Body of pancreas (tissue), 4 donors: ENCODE results near the gene UBL4A. TPM values are rescaled to one million over a fixed set of nuclear protein-coding genes. Genes with fewer than 3 reads are reported as not detected.

Source experiments
- ATAC-seq: fragments of 150-250 bp; one replicate; pipeline ENCODE4 v1.9.1; 2016
- DNase-seq, 4 donors: peaks; one replicate each; pipeline ENCODE4 v3.0.0-alpha.2; 2019
- H3K27ac ChIP-seq, 4 donors: fragments of 200-600 bp; sonication (generic); 1 replicate in 3 of 4; 2 replicates in 1 of 4; pipeline versions ENCODE4 v1.5.1 to v1.6.1; 2016 to 2019; ENCODE audit warnings: mild to moderate bottlenecking in 1 of 4, mixed read lengths in 1 of 4, moderate library complexity in 1 of 4
- H3K27me3 ChIP-seq, 2 donors: fragments of 200-600 bp; sonication (generic); one replicate each; pipeline ENCODE4 v1.6.0; 2016; ENCODE audit warnings: mild to moderate bottlenecking in 1 of 2
- H3K36me3 ChIP-seq, 2 donors: fragments of 200-600 bp; sonication (generic); replicated peaks in 1 of 2; 2 replicates each; pipeline ENCODE4 v1.5.1; 2016; ENCODE audit warnings: low read depth in 2 of 2; ENCODE audit not compliant: insufficient read depth in 1 of 2
- H3K4me1 ChIP-seq: fragments of 200-600 bp; sonication (generic); one replicate; pipeline ENCODE4 v1.6.0; 2016
- H3K4me3 ChIP-seq, 2 donors: fragments of 200-600 bp; sonication (generic); 1 replicate in 1 of 2; 2 replicates in 1 of 2; pipeline ENCODE4 v1.5.1; 2016 to 2019
- H3K9me3 ChIP-seq, 3 donors: fragments of 200-600 bp; sonication (generic); 1 replicate in 2 of 3; 2 replicates in 1 of 3; pipeline ENCODE4 v1.5.1; 2016
- CTCF ChIP-seq, 7 experiments: fragments of 450-650 bp in 4 of 7; fragments of 200-600 bp in 3 of 7; sonication (generic) in 3 of 7; IDR thresholded peaks; one replicate each; pipeline ENCODE4 v1.5.1; 2016 to 2019; ENCODE audit warnings: antibody characterized with exemption in 7 of 7
- POLR2A ChIP-seq, 3 donors: fragments of 450-650 bp; IDR thresholded peaks; one replicate each; pipeline ENCODE4 v1.6.1; 2016; ENCODE audit warnings: antibody characterized with exemption in 3 of 3, mild to moderate bottlenecking in 2 of 3
- whole genome bisulfite sequencing, 2 donors: methylation state at CpG; one replicate each; pipeline ENCODE4 v1.1.5; 2017; 5-methylcytosine and 5-hydroxymethylcytosine counted together
- intact Hi-C: fragments of 100-400 bp; cut with DNase I; formaldehyde crosslinking; loops from one replicate; pipeline ENCODE4 v1.15.1; 2023
- total RNA-seq, 2 donors: library from RNA; depleted of rRNA; stranded (reverse); fragments of >200 nt; gene quantifications; one replicate each; pipeline ENCODE4 v1.1.0, GENCODE V29; 2016

The UBL4A gene
- total RNA-seq, 2 donors from 2014 or later: 24.9 to 34.9 TPM

- no peaks in the 10 kb centered on the region for H3K36me3 ChIP-seq
- H3K9me3 ChIP-seq: no peaks in the 10 kb centered on the region
- WGBS, 2 donors: 72 to 78% methylated on average over 11 to 13 of the region's 14 CpGs
- no peak overlapping the region for H3K4me3 ChIP-seq
- intact Hi-C loops: no loop called here
- ATAC-seq (no peak), DNase-seq (no peak)
- peaks cover 4% of the 10 kb centered on the region for H3K4me1 ChIP-seq
- H3K27ac ChIP-seq: no peak overlapping the region
- TF ChIP-seq POLR2A (IDR thresholded peaks at IDR 0.05): no peak
- TF ChIP-seq CTCF (IDR thresholded peaks at IDR 0.05): no peak
- H3K27me3 ChIP-seq: no peaks in the 10 kb centered on the region
Observed at GRCh38 chrX:154525606-154526490, 39.4 kb upstream of the UBL4A start.

- no peaks in the 10 kb centered on the region for H3K36me3 ChIP-seq
- H3K27me3 ChIP-seq: no peaks in the 10 kb centered on the region
- intact Hi-C loops: no loop called here
- whole genome bisulfite sequencing, 2 donors: 96 to 100% methylated on average over 1 to 8 of the region's 8 CpGs
- peaks cover 27% of the 10 kb centered on the region for H3K4me1 ChIP-seq
- no peak overlapping the region for H3K4me3 ChIP-seq
- H3K27ac ChIP-seq: no peak overlapping the region
- ATAC-seq (no peak), DNase-seq (no peak)
- TF ChIP-seq CTCF (IDR thresholded peaks at IDR 0.05) (no peak), POLR2A (IDR thresholded peaks at IDR 0.05) (no peak)
- no peaks in the 10 kb centered on the region for H3K9me3 ChIP-seq
Observed at GRCh38 chrX:154519389-154519788, 33.0 kb upstream of the UBL4A start.

GRCh38 chrX:154517101-154517781 lies 30.8 kb upstream of the UBL4A start:
- DNase-seq (peak in 1 of 4 donors; percentile 27), ATAC-seq (no peak)
- no peak for TF ChIP-seq POLR2A (IDR thresholded peaks at IDR 0.05)
- H3K36me3 ChIP-seq: no peaks in the 10 kb centered on the region
- H3K4me3 ChIP-seq: no peak overlapping the region
- 26% methylated on average over 16 of the region's 25 CpGs; no CpG with 5 or more reads in 1 of the 2 donors for WGBS, 2 donors
- no peaks in the 10 kb centered on the region for H3K9me3 ChIP-seq
- intact Hi-C loops: no loop called here
- peak overlapping the region; percentile 62 to 94 (median 94) for H3K27ac ChIP-seq
- peaks cover 33% of the 10 kb centered on the region for H3K4me1 ChIP-seq
- H3K27me3 ChIP-seq: no peaks in the 10 kb centered on the region

GRCh38 chrX:154516656-154517100 lies 30.3 kb upstream of the UBL4A start:
- TF ChIP-seq POLR2A (IDR thresholded peaks at IDR 0.05) (no peak), CTCF (IDR thresholded peaks at IDR 0.05) (no peak)

More at GRCh38 chrX:154516656-154517100, 30.3 kb upstream of the UBL4A start:
- Histone ChIP-seq H3K27ac (peak overlapping the region; percentile 62 to 94 (median 94)), H3K27me3 (no peaks in the 10 kb centered on the region), H3K4me3 (no peak overlapping the region), H3K4me1 (peaks cover 33% of the 10 kb centered on the region), H3K36me3 (no peaks in the 10 kb centered on the region), H3K9me3 (no peaks in the 10 kb centered on the region)
- ATAC-seq: peak; percentile 11
- peak in 1 of 4 donors; percentile 45 for DNase-seq
- intact Hi-C loops: no loop called here
- WGBS, 2 donors: 6 to 14% methylated on average over 6 to 19 of the region's 19 CpGs
